Esophagus (tissue), 2 donors: ENCODE measurements around the gene PDXDC1. TPM values are rescaled to one million over a fixed set of nuclear protein-coding genes. Genes with fewer than 3 reads are reported as not detected.
A peak's percentile ranks its signal among the peaks of the same experiment; 100 is the strongest.
"Not testable (repeated sequence)": the region's sequence is repeated elsewhere in the genome, so short reads cannot be mapped to it uniquely, and the experiment has no call there.

Source experiments
- H3K27ac ChIP-seq, 2 donors: one replicate each; pipeline ENCODE4 v1.5.1; 2013; ENCODE audit warnings: low read depth in 2 of 2, mild to moderate bottlenecking in 2 of 2, inconsistent platforms in 1 of 2, low read length in 1 of 2, moderate library complexity in 1 of 2
- H3K27me3 ChIP-seq, 2 donors: one replicate each; pipeline ENCODE4 v1.6.1; 2013; ENCODE audit warnings: low read length in 2 of 2, control low read depth in 1 of 2, mild to moderate bottlenecking in 1 of 2; ENCODE audit not compliant: insufficient read depth in 2 of 2, control insufficient read depth in 1 of 2
- H3K36me3 ChIP-seq, 2 donors: one replicate each; pipeline ENCODE4 v1.6.1; 2013; ENCODE audit warnings: low read length in 1 of 2; ENCODE audit not compliant: control insufficient read depth in 2 of 2, insufficient read depth in 2 of 2
- H3K4me1 ChIP-seq, 2 donors: one replicate each; pipeline ENCODE4 v1.6.1; 2013; ENCODE audit warnings: low read length in 1 of 2; ENCODE audit not compliant: control insufficient read depth in 2 of 2, insufficient read depth in 2 of 2
- H3K4me3 ChIP-seq, 2 donors: one replicate each; pipeline ENCODE4 v1.5.1; 2013; ENCODE audit warnings: low read length in 2 of 2, mild to moderate bottlenecking in 2 of 2, low read depth in 1 of 2, moderate library complexity in 1 of 2
- H3K9me3 ChIP-seq, 2 donors: one replicate each; pipeline ENCODE4 v1.6.1; 2013; ENCODE audit warnings: mild to moderate bottlenecking in 2 of 2, low read depth in 1 of 2, low read length in 1 of 2, moderate library complexity in 1 of 2; ENCODE audit not compliant: control insufficient read depth in 2 of 2, insufficient read depth in 1 of 2
- WGBS, 2 donors: extraction: QIAGEN DNeasy Blood & Tissue Kit; methylation state at CpG; one replicate each; pipeline ENCODE4 v1.1.7; 2013; 5-methylcytosine and 5-hydroxymethylcytosine counted together
- polyA plus RNA-seq, 2 donors: library from polyadenylated mRNA; stranded (reverse); fragments of 200-250 nt; gene quantifications; one replicate each; pipeline ENCODE4 v1.2.3, GENCODE V29; 2013
- donor health status: healthy with polysubstance abuse.
- donor health status: Bipolar disorder and iron deficiency.

Gene PDXDC1
- polyA plus RNA-seq, 2 donors = 32.4 to 35.3 TPM

GRCh38 chr16:15149260-15149659 lies 174.4 kb downstream of the PDXDC1 start:
- not testable (repeated sequence) for H3K4me3 ChIP-seq, H3K9me3 ChIP-seq, H3K36me3 ChIP-seq, H3K27ac ChIP-seq, H3K27me3 ChIP-seq
- peaks cover 11 to 16% of the 10 kb centered on the region in 2 donors for H3K4me1 ChIP-seq
- 78% methylated on average over 12 of the region's 12 CpGs for WGBS, 2 donors

DNA sequence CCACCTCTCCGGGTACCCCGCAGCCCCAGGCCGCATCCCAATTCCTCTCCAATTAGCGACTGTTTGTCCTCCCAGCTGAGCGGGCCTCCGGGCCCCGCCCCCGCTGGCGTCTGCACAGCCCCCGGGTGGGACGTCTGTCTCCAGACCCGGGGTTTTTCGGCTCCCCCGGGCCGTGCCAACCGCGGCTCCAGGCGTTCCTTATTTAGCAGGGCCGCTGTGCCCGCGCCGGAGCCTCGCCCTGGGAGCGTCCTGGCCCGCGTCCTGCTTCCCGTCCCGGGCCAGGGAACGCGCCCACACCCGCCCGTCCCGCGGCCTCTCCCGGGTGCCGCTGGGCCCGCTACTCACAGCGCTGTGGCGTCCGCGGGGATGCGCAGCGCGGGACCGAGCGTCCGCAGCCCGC lies 179.2 kb downstream of the PDXDC1 start:
- not testable (repeated sequence) for H3K27me3 ChIP-seq, H3K9me3 ChIP-seq, H3K4me1 ChIP-seq, H3K36me3 ChIP-seq
- Histone ChIP-seq H3K4me3 (peak overlapping the region; percentile 40 to 44), H3K27ac (peak overlapping the region; percentile 59 to 68)
- 0 to 2% methylated on average over 14 to 38 of the region's 48 CpGs for WGBS, 2 donors

- H3K4me1 ChIP-seq, H3K36me3 ChIP-seq, H3K9me3 ChIP-seq, H3K27me3 ChIP-seq: not testable (repeated sequence)
- H3K4me3 ChIP-seq = peak overlapping the region; percentile 44 to 55
- 0 to 1% methylated on average over 17 to 78 of the region's 80 CpGs for WGBS, 2 donors
- H3K27ac ChIP-seq = peak overlapping the region; percentile 84 to 88
Observed at GRCh38 chr16:15154650-15155562, 180.1 kb downstream of the PDXDC1 start.

DNA sequence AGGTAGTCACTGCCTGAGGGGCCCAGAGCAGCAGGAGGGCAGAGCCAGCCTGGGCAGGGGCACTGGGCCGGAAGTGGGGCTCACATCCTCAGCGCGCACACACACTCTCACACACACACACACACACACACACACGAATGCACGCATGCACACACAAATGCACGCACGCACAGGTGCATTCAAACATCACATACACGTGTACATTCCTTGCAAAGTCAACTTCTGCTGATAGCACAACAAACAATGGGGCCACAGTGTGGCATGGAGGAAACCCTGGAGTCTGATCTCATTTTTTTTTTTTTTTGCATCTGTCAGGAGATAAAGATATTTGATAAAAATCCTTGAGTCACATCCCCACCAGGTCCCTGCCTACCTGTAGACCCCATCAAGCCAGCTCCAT lies 182.8 kb downstream of the PDXDC1 start:
- not testable (repeated sequence) for H3K9me3 ChIP-seq, H3K4me1 ChIP-seq, H3K27ac ChIP-seq, H3K36me3 ChIP-seq, H3K27me3 ChIP-seq, H3K4me3 ChIP-seq
- 75 to 92% methylated on average over 5 to 6 of the region's 8 CpGs for WGBS, 2 donors

- not testable (repeated sequence) for H3K4me3 ChIP-seq, H3K27ac ChIP-seq, H3K27me3 ChIP-seq, H3K4me1 ChIP-seq, H3K9me3 ChIP-seq, H3K36me3 ChIP-seq
- 91 to 97% methylated on average over 4 to 5 of the region's 5 CpGs for WGBS, 2 donors
Observed at GRCh38 chr16:15159671-15160070, 184.8 kb downstream of the PDXDC1 start.

GRCh38 chr16:15160571-15160970 lies 185.7 kb downstream of the PDXDC1 start:
- H3K4me3 ChIP-seq, H3K36me3 ChIP-seq, H3K9me3 ChIP-seq, H3K27me3 ChIP-seq, H3K27ac ChIP-seq, H3K4me1 ChIP-seq: not testable (repeated sequence)
- WGBS, 2 donors = 96 to 97% methylated on average over 6 to 8 of the region's 10 CpGs

DNA sequence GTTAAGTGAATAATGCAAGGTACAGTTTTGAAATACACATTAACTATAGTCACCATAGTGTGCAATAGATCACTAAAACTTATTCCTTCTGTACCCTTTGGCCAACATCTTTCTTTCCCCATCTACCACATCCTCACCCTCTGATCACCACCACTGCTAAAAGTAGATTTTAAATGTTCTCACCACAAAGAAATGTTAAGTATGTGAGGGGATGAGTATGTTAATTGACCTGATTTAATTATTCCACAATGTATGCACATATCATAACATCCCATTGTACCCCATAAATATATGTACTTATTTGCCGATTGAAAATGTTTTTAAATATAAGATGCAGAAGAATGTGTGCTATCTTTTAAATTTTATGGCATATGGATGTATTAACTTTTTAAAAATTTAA lies 188.2 kb downstream of the PDXDC1 start:
- not testable (repeated sequence) for H3K9me3 ChIP-seq, H3K27me3 ChIP-seq, H3K4me3 ChIP-seq, H3K4me1 ChIP-seq, H3K36me3 ChIP-seq, H3K27ac ChIP-seq
- 84 to 85% methylated on average over 1 of the region's 1 CpG for WGBS, 2 donors

DNA sequence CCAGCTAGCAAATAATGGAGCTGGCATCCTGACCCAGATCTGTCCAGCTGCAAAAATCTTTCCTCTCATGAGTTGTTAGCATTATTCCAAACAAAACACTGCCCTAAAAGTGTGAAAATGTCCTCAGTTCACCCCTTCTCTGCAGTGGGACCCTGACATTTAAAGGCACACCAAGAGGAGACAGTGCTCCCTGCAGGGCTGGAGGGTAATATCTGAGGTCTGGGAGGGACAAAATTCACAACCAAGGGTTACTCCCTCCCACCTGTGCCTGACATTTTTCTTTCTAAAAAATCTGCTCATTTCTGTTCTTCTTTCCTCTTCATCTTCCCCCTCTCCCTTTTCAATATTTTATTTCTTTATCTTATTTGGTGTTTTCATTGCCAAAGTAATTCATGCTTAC lies 191.4 kb downstream of the PDXDC1 start:
- not testable (repeated sequence) for H3K9me3 ChIP-seq, H3K27ac ChIP-seq, H3K4me3 ChIP-seq, H3K4me1 ChIP-seq, H3K27me3 ChIP-seq, H3K36me3 ChIP-seq

DNA sequence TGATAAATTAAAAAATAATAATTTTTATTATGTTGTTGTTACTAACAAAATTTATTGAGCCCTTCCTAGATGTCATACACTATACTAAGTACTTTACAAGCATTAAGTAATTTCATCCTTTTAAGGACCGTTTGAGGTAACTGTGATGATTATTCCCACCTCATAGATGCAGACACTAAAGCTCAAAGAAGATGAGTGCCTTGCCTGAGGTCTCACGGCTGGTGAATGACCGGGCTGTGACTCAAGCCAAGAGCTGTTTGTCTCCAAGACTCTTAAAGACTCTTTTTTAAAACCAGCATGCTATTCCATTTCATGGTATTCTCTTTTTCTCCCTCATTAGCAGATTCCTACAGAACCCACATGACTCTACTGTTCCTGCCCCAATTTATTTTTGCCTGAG lies 193.5 kb downstream of the PDXDC1 start:
- H3K36me3 ChIP-seq, H3K4me3 ChIP-seq, H3K27me3 ChIP-seq, H3K9me3 ChIP-seq, H3K27ac ChIP-seq, H3K4me1 ChIP-seq: not testable (repeated sequence)
- 76 to 79% methylated on average over 3 of the region's 3 CpGs for WGBS, 2 donors

- not testable (repeated sequence) for H3K27ac ChIP-seq, H3K9me3 ChIP-seq, H3K4me3 ChIP-seq, H3K27me3 ChIP-seq, H3K36me3 ChIP-seq, H3K4me1 ChIP-seq
- whole genome bisulfite sequencing, 2 donors = 78 to 81% methylated on average over 5 of the region's 5 CpGs
Observed at GRCh38 chr16:15168953-15169652, 194.3 kb downstream of the PDXDC1 start.
